ENCODE results near the gene KCNN2.

Gene KCNN2

DNA sequence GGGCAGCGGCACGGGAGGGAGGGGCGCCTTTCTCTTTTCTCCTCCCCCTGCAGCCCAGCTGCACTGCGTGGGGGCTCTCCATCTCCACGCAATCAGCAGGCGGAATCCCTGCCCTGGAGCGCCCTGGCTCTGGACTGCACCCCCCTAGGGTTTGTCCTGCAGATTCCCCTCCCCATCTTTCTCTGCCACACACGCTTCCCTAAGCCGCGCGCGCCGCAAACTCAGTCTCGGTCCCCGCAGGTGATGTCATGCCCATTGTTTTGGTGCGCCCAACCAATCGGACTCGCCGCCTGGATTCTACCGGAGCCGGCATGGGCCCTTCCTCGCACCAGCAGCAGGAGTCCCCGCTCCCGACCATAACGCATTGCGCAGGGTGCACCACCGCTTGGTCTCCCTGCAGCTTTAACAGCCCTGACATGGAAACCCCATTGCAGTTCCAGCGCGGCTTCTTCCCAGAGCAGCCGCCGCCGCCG, at the start of gene KCNN2:
Gene KCNN2, plus strand, starts transcription at position 347 of the 473 bp plus-strand sequence. Its CDS starts 70 bp downstream, at position 417.
- DNase-seq, result peak; percentile 81

DNA sequence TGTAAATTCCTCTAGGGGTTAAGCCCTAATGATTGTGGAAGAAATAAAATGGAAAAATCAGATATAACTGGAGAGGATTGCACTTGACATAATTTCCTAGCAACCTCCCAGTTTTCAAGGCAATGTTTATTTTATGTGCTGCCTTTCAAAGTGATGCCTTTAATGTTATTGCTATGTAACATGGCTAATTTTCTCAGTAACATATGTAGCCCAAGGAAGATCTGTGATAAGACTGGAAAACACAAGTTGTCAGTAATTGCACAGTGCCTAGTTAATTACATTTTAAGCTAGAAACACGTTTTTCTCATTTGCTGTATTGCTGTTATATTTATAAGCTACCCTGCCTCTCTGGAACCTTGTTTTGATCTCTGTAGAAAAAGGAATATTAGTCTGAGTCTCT, 49.2 kb upstream of the KCNN2 start:
- no peak for DNase-seq

DNA sequence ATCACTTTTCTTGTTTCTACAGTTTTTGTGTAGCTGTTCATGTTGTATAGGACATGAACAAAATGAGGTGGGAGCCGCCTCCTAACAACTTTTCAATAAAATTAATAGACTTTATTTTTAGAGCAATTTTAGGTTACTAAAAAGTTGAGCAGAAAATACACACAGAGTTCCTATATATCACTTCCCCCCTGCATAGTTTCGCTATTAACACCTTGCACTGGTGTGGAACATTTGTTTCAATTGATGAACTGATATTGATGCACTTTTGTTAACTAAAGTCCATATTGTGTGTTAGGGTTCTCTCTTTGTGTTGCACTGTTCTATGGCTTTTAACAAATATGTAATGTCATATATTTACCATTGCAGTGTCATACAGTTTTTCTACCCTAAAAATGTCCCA, 47.8 kb upstream of the KCNN2 start:
- DNase-seq, result no peak

DNA sequence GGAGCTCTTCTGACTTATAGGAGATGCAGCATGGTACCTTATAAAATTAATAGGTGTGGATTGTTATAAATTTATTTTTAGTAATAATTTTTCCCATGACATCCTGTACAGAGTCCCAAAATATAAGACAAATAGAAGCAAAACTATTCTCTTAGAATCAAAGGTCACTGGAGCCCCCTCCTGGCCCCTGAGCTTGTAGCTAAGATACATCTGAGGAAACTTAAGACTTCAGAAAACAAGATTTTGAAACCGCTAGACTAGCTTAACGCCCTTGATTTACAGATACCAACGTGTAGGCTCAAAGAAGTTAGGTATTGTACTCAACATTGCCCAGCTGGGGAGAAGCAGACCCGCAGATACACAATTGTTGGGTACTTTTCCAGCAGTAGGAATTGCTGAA, 45.7 kb upstream of the KCNN2 start:
- DNase-seq, result no peak

DNA sequence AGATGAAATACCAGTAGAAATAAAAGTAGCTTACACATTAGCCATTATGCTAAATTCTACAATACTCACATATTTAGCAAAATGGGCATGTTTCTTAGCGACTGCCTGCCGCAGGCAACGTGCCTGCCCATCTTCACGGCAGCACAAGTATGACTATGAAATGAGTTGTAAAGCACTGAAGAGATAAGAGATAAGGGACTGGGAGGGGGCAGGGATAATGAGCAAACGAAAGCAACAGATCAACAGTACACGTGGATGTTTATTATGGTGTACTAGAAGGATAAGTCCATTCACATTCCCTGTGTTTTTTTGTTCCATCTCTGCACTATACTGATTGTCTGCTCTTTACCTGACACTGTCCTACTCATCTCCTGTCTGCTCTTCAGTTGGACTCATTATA, 44.1 kb upstream of the KCNN2 start:
- DNase-seq, result no peak

DNA sequence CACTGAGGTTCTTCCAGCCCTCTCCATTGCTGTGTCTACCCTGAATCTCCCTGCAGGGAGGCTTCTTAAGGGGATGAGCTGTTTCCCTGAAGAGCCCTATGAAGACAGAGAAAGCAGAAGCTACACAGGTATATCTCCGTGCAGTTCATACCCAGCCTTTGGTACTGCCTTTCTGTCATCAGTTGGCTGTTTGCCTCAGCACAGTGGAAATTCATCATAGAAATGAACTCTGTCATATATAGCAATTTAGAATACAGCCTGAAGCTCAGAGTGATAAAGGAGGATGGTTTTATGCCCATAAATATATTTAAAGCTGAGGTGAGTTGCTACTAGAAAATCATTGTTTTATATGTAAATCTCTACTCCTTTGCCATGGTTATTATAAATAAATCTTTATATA, 42.6 kb upstream of the KCNN2 start:
- no peak for DNase-seq

DNA sequence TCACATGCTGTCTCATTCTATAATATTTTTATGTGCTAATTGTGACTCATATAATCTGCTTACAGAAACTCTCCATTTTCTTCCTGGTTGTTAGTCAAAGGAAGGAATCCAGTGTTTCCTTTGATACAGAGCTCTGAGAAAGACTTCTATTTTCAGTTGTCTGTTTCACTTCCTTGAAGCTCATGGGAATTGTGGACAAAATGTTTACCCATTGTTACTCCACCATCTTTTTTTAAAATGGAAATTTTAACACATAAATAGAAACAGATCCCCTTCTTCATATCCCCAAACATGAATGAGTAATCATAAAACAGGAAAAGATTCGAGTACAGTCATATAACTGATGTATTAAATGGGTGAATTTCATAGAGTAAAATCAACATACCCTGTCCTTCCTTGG, 42.0 kb upstream of the KCNN2 start:
- no peak for DNase-seq

DNA sequence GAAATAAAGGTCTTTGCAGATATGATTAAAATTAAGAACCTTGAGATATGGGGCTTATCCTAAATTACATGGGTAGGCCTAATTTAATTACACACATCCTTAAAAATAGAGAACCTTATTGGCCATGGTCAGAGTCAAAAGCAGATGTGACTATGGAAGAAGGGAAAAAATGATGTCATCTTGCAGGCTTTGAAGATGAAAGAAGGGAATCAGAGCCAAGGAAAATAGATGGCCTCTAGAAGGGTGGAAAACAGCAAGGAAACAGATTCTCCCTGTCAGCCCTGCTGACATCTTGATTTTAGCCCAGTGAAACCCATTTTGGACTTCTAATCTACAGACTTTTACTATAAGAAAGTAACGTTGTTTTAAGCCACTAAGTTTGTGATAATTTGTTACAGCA, 37.6 kb upstream of the KCNN2 start:
- DNase-seq, result no peak

DNA sequence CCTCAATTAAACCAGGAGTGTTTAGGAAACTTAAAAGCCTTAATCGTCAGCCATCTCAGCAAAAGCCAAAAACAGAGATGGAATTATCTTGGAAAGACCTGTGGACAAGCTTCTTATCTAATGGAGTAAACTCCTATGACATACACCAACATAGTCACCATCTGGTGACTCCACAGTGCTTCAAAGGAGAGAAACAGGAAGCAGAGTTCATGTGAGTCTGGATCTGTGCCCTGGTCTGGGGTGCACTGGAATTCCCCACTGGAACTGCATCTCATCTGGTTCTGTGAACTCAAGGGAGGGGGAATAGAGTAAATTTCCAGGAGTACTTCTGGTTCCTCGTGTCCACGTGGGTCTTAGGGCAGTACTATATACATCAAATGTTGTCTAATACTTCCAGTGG, 36.3 kb upstream of the KCNN2 start:
- no peak for DNase-seq

DNA sequence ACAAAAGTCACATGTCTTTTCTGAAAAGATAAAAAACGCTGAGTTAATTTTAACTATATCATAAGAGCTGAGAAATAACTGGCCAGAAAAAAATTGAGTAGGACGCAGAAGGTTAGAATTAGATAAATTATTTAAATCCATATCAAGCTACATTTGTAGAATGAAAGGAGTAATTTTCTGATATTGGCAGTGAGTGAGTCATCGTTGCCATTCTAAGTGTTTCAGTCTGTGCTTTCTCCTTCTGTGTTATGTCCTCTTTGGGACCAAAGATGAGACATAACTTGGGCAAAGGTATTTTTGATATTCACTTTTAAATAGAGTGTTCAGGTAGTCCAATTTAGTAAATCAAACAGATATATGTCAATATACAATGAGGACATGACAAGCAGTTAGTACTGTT, 34.4 kb upstream of the KCNN2 start:
- DNase-seq, result no peak

DNA sequence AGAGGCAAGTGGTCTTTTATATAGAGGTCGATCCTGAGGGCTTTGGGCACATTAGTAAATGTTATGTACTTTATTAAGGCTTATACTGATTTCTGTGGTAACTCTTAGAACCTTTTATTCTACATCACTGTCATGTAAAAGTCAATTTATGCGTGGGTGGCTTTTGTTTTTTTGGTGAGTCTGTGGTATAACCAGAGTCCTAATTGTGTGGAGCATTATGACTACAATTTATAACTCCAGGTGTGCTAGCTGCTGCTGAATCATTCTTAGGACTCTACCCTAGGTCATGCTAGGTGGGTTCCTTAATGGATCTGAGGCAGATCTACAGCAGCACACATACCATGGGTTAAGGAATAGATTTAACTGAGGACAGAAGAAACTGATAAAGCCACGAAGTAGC, 33.9 kb upstream of the KCNN2 start:
- DNase-seq, result no peak

DNA sequence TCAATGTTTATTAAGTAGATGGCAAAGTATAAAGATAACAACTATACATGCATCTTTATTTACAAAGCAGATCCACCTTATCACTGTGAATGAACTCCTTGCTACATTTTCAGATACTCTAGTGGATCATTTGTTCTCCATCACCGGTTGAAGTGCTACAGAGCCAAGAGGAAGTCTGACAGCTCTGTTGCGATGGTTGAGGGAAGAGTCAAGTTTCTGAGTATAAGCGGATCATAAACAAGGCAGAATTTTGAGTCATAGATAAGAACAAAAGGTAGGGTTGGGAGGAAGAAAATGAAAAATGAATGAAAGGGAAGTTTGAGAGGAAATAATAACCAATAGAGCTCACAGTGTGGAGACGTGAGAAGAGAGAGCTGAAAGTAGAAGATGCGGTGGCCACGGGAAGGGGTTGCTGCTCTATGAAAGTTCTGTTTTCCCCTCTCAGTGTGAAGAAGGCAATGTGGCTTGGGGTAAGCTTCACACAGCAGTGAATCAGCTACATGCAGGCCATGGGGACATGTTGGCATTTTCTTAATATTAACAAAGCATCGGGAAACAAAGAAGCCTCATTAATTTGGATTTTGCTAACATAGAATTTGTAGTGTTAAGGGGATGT, 30.8 kb upstream of the KCNN2 start:
- DNase-seq, result no peak

DNA sequence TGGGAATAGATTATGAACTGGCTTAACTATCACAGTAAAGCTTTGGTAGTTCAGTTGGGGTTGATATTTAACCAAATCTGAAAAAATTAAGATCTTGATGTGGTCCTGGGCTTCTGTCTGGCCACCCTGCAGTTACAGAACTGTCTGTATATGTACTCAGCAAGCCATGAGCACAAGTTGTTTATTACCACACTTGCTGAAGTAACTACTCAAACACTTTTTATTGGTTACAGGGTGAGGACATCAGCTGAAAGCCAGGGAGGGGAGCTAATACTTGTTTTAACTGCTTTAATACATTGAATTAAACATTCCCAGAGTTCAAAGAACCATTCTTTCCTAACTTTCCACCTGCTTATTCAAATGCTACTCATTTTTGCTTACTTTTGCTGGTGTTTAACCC, 29.4 kb upstream of the KCNN2 start:
- no peak for DNase-seq

DNA sequence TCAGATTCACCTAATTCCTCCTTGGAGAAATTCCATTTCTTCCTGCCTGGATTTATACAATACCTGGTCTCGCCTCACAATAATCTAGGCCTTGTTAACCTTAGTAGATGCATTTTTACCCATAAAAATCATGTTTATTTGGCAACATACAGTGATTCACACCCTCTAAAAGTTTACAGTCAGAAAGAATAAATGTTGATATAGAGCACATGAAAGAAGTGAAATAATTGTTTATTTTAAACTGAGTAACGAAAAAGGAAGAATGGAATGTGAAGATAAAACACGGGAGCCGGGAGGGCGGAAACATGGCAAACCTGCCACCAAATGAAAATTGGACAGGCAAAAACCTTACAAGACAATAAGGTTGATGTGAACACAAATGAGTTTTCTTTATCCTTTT, 28.9 kb upstream of the KCNN2 start:
- DNase-seq, result no peak

DNA sequence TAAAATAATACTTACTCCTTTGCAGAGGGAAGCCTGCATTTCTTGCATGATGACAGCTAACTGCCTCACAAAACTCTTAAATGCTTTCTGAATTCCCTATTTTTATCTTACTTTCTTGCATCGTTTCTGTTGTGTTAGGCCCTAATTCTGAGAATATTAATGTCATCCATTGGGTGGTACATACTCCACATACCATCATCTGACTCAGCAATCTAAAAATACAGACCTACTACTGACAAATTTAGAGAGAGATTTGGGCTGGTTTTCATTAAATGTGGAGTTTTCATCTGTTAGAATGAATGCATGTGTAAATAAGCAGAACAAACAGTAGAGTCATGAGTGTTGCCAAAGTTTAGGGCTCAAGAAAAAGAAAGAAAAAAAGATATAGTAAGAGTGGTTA, 26.5 kb upstream of the KCNN2 start:
- no peak for DNase-seq

DNA sequence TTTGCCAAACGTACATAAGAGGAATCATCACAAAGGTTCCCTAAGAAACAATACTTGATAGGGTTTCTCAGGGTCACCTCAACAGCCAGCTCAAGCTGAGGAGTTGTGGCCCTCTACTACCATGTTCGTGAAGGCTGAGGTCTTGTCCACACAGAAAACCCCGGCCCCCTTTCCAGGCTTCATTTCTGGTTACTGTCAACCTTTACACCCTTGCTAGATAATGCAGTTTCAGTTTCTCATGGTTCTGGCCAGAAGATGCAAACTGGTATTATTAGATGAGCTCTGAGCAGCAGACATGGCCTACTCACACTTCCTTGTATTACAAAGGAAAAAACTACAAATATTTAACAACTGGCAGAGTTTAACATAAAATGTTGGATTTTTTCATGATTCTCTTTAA, 22.8 kb upstream of the KCNN2 start:
- no peak for DNase-seq

DNA sequence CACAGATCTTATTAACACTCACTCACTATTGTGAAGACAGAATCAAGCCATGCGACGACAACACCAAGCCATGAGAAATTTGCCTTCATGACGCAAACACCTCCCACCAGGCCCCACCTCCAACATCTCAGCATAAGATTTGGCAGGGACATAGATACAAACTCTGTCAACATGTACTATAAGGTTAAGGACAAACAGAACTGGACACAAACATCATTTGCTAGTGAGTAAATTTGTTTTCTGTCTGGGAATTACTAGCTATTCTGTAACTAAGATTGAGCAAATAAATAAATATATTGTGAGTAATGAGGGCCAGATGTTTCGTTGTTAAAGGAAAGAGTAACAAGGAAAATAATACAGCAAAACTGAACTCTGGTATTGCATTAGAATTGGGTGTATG, 15.7 kb upstream of the KCNN2 start:
- no peak for DNase-seq

DNA sequence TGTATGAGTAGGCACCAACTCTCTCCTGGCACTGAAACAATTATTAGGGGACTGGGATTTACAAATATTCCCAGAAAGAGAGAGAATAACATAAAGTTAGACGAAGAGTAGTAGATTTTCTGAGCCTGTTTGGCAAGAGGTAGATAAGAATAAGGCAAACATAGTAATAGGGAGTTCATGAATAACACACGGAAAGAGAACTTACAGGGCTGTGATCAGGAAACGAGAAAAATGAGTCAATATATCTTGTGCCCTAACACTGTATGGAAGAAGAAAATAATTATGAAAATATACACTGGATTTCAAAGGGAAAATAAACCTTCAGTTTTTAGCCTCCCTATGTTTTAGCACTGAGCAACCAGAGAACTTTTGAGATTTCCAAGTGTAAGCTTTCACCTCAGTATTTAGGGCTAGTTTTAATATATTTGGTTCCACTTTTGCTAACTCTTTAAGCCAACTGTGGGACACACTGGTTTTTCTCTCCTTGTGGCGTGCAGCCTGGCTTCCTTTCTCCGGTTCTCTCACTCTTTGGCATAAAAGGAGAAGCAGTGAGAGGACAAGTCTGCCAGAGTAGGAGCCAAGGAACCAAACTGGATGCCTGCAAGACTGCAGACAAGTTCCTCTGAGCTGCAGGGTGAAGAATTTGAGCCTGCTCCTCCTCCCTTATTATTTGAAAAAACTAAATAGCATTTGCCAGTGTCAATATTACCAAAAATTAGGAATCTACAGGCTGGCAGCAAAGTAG, 6.6 kb upstream of the KCNN2 start:
- DNase-seq, result no peak

DNA sequence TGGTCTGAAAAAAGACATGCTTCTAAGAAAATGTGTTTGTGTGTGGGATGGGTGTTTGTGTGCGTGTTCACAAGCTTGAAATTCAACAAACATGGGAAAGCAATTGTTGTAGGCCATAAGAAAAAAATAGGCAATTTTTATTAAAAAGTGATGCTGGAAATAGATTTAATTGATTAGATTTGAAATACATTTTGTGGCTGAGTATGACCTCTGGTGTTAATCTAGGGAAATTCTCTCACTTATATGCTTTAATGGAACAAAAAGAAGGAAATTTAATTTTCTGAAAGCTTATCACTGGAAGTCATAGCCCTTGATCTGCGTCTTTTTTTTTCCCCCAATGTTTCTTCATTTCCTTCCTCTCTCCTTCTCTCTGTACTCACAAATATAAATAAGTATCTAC, 3.5 kb upstream of the KCNN2 start:
- DNase-seq, result no peak

DNA sequence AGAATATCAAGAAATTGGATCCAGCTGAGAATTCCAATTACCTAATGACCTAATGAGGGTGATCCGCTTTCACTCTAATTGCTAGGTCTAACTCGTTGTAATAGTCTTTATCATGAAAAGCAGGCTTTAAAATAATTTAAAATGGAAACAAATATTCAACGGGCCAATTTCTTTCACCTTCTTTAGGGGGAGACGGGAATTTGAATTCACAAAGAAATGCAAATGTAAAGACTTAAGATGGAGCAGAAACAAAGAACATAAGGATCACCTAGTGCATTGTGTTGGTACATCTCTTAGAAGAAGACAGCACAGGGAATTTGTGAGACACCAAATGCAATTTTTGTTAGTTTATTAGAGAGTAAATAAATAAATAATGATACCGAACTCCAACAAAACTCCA, 1.5 kb upstream of the KCNN2 start:
- no peak for DNase-seq

DNA sequence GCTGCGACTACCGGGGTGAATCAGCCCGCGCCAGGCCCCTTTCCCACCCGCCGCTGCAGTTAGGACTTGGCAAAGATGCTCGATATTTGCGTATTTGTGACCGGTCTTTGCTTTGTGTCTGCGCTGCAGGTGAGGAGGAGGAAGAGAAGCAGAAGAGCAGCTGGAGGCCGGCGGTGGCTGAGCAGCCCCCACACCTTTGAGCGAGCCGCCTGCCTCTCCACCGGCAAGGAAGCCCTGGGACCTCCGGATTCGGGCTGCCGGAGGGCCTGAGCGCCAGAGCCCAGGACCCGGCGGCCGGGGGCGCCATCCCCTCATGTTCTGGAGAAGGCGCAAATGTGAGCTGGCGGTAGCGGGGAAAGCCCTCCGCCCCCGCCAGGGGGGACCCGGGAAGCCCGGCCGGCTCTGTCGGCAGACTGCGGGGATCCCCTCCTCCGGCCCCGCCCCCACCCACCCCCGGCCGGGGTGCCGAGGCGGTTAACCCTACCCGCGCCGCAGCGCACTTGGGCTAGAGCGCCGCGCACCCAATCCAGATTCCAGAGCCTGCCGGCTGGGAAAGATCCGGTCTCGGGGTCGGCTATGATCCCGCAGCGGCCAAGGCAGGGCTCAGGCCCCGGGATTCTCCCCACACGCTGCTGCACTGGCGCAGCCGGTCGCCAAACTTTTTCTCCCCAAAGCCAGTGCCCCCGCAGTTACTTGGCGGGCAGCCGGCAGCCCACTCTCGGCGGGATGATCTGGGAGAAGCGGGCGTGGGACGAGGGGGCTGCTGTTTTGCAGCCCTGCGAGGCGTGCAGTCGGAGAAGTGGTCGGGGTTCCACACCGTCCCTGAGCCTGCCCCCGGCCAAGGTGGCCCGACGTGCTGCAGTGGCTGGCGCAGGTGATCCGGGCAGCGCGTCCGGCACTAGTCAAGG, 800 bp upstream of the KCNN2 start:
- peak; percentile 75 for DNase-seq

DNA sequence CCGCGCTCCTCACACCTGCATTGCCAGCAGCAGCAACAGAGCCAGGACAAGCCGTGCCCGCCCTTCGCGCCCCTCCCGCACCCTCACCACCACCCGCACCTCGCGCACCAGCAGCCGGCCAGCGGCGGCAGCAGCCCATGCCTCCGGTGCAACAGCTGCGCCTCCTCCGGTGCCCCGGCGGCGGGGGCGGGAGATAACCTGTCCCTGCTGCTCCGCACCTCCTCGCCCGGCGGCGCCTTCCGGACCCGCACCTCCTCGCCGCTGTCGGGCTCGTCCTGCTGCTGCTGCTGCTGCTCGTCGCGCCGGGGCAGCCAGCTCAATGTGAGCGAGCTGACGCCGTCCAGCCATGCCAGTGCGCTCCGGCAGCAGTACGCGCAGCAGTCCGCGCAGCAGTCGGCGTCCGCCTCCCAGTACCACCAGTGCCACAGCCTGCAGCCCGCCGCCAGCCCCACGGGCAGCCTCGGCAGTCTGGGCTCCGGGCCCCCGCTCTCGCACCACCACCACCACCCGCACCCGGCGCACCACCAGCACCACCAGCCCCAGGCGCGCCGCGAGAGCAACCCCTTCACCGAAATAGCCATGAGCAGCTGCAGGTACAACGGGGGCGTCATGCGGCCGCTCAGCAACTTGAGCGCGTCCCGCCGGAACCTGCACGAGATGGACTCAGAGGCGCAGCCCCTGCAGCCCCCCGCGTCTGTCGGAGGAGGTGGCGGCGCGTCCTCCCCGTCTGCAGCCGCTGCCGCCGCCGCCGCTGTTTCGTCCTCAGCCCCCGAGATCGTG, 517 bp downstream of the KCNN2 start:
- DNase-seq, result peak; percentile 57

All from right forelimb (tissue), 1 donor.